ENCODE measurements around the gene RBM10.

The RBM10 gene

GRCh38 chrX:47233333-47234113 lies 88.5 kb downstream of the RBM10 start:
- DNase-seq (ENCODE audit: low read depth), result peak; percentile 98

- no peak for DNase-seq (ENCODE audit: low read depth)
These were observed 89.6 kb downstream of the RBM10 start for GRCh38 chrX:47234583-47234982.

- peak; percentile 31 for DNase-seq (ENCODE audit: low read depth)
These were observed 90.7 kb downstream of the RBM10 start for GRCh38 chrX:47235691-47236103.

All from iris pigment epithelial cell (primary cell).